ENCODE measurements around the gene TMF1.

DNA sequence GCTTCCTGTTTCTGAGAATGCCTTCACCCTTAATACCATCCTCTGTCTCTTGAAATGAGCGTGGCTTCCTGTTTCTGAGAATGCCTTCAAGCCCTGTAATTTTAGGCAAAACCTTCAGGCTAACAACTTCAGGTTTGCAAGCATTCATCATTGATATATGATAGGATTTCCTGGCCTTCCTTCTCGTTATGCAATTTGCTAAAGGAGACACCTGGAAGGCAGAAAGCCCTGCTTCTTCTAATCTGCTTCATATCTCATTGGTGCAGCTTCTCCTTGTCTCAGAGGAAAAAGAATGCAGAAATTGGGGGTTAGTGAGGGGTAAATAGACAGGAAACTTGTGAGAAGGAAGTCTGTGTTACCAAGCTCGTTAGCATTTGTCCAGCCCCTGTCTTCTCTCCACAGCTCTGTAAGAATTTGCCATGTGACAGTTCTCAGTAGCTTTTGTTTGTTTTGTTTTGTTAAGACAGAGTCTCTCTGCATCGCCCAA is 39.9 kb upstream of the TMF1 start:
- TF ChIP-seq, protein P1, sequence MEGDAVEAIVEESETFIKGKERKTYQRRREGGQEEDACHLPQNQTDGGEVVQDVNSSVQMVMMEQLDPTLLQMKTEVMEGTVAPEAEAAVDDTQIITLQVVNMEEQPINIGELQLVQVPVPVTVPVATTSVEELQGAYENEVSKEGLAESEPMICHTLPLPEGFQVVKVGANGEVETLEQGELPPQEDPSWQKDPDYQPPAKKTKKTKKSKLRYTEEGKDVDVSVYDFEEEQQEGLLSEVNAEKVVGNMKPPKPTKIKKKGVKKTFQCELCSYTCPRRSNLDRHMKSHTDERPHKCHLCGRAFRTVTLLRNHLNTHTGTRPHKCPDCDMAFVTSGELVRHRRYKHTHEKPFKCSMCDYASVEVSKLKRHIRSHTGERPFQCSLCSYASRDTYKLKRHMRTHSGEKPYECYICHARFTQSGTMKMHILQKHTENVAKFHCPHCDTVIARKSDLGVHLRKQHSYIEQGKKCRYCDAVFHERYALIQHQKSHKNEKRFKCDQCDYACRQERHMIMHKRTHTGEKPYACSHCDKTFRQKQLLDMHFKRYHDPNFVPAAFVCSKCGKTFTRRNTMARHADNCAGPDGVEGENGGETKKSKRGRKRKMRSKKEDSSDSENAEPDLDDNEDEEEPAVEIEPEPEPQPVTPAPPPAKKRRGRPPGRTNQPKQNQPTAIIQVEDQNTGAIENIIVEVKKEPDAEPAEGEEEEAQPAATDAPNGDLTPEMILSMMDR (IDR thresholded peaks at IDR 0.05), result no peak
- no peak for TF ChIP-seq EZH2 (IDR thresholded peaks at IDR 0.05)
